GM23248 (cell line): ENCODE measurements around the gene HNRNPM.

Experiments
- EZH2 ChIP-seq: fragments of 200-600 bp; sonication (generic); IDR thresholded peaks from 2 replicates; pipeline ENCODE4 v1.6.1; 2018; ENCODE audit warnings: antibody characterized with exemption, mild to moderate bottlenecking; ENCODE audit not compliant: insufficient read depth, poor library complexity, severe bottlenecking
- EZH2phosphoT487 ChIP-seq: fragments of 200-600 bp; sonication (generic); IDR thresholded peaks from 2 replicates; pipeline ENCODE4 v1.6.1; 2018; ENCODE audit warnings: antibody characterized with exemption, moderate library complexity, mild to moderate bottlenecking, low read depth; ENCODE audit not compliant: insufficient read depth

DNA sequence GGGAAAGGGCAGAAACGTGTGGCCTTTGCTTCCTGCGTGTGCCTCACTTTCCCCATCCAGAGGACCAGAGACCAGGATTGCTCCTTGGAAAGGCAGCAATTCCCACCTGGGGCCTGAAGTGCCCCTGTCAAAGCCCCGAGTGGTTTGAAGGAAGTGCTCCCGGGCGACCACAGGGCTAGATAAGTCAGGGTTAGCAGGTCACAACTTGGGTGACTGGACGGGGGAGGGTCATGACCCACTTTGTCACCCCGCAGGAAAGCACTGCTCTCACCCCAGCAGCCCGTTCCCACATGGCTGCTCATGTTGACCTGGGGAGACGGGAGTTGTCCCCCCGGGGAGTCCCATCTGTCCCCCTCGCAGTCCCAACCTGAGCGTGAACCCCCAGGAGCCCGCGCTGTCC lies 57.2 kb downstream of the HNRNPM start:
- TF ChIP-seq EZH2 (no peak), EZH2phosphoT487 (no peak)
